Stimulated activated CD8-positive, alpha-beta memory T cell treated with anti-CD3 and anti-CD28 coated beads, Interleukin-12 subunit alpha, Interleukin-12 subunit beta, amount 100 ng/mL, for 24 hours (primary cell): ENCODE measurements around the gene RSAD1.
A peak's percentile ranks its signal among the peaks of the same experiment; 100 is the strongest.

Experiments
- DNase-seq: peaks from one replicate; pipeline ENCODE4 v3.0.0-alpha.2; 2020; ENCODE audit errors: extremely low read depth

The RSAD1 gene

GRCh38 chr17:50495217-50495823 lies 16.7 kb downstream of the RSAD1 start:
- no peak for DNase-seq

DNA sequence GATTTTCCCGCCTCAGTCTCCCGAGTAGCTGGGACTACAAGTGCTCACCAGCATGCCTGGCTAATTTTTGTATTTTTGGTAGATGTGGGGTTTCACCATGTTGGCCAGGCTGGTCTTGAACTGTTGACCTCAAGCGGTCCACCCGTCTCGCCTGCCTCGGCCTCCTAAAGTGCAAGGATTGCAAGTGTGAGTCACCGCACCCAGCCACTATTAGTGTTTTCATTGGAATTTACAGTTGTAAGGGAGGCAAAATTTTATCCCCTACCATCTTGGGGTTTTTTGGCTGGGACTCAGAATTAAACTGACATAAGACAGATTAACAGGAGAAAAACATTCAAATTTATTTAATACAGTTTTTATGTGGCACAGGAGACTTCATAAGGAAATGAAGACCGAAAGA lies 17.3 kb downstream of the RSAD1 start:
- DNase-seq, result no peak

GRCh38 chr17:50498021-50498874 lies 19.6 kb downstream of the RSAD1 start:
- no peak for DNase-seq

GRCh38 chr17:50499270-50499669 lies 20.6 kb downstream of the RSAD1 start:
- DNase-seq, result no peak

DNA sequence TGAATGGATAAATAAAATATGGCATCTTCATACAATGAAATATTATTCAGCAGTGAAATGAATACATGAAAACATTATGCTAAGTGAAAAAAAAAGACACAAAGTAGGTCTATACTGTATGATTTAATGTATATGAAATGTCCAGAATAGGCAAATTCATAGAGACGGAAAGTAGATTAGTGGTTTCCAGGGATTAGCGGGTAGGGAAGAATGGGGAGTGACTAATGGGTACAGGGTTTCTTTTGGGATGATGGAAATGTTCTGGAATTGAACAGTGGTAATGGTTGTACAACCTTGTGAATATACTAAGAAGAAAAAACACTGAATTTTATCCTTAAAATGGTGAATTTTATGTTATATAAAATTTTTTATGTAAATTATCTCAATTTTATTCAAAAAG lies 21.1 kb downstream of the RSAD1 start:
- DNase-seq, result no peak

DNA sequence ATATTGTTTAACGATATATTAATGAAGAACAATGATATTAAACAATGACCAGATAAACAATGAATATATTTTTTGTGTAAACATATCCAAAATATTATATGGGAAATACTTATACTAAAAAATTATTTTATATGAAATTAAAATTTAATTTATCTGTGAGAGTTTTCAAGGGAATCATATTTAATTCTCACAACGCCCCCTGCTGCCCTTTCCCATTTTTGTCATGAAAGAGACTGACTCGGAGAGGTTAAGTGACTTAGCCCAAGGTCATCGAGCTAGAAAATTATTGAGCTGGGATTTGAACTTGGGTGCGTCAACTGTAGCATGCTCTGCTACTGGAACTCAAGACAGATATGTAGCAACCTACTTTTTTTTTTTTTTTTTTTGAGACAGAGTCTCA lies 22.4 kb downstream of the RSAD1 start:
- DNase-seq, result no peak

GRCh38 chr17:50502301-50502990 lies 23.8 kb downstream of the RSAD1 start:
- DNase-seq, result no peak

- no peak for DNase-seq
These were observed 27.0 kb downstream of the RSAD1 start for GRCh38 chr17:50505591-50506130.

- no peak for DNase-seq
These were observed 27.6 kb downstream of the RSAD1 start for GRCh38 chr17:50506298-50506697.

GRCh38 chr17:50507871-50508572 lies 29.4 kb downstream of the RSAD1 start, which contains the start of gene MYCBPAP:
TSS of gene MYCBPAP (plus strand) at chr17:50508439. CDS start at chr17:50508675, 236 bp downstream.
- peak; percentile 55 for DNase-seq

DNA sequence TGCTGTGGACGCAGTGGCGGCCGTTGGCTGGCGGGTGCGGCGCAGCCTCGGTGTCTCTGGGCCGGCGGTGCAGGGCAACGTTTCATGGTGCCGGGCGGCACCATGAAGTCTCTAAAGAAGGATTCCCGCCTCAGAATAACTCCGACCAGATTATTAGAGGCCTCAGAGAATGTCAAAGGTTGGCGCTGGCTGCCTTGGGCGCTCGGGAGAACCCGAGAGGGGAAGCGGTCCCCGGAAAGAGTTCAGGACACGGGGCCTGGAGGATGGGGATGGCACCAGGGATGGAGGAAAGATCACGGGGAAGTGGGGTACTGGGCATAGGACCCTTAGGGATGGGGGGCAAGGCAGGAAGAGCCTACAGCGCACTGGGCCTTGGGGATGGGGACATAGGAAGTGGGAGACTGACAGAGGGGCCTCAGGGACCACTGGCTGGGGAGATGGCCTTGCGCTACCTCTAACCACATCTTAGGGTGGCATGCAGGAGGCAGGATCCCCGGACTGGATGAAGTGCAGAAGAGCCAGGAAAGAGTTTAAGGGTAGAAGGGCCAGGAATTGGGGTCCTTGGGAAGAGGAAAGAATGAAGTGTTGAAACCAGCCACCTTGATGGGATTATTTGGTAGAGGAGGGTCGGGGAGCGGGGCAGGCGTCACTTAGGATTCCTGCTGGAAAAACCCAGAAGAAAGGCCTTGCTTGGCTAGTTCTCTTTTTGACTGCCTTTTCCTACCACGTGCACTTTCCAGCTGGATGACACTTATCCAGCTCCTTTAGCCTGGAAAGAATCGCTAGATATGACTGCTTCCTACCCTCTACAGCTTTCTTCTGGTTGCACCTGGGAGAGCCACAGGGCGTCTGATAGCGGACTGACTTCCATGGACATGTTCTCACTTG lies 30.2 kb downstream of the RSAD1 start:
- no peak for DNase-seq

- no peak for DNase-seq
These were observed 32.4 kb downstream of the RSAD1 start for GRCh38 chr17:50511058-50511457.

GRCh38 chr17:50513495-50513894 lies 34.8 kb downstream of the RSAD1 start:
- no peak for DNase-seq

DNA sequence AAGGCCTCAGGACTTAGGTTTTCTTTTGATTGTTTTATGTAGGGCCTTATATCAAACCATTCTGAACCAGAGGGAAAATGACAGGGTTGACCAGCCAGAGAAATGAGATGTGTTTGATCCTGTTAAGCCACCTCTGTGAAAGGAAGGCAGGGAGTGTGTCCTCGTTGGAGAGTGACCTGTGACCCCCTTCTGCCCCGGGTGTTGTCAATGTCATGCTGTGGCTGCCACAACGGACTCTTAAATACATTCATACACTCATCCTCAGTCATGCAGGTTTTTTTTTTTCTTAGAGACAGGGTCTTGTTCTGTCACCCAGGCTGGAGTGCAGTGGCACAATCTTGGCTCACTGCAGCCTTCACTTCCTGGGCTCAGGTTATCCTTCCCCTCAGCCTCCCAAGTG lies 35.7 kb downstream of the RSAD1 start:
- DNase-seq, result no peak

GRCh38 chr17:50514936-50515702 lies 36.5 kb downstream of the RSAD1 start:
- DNase-seq, result no peak

DNA sequence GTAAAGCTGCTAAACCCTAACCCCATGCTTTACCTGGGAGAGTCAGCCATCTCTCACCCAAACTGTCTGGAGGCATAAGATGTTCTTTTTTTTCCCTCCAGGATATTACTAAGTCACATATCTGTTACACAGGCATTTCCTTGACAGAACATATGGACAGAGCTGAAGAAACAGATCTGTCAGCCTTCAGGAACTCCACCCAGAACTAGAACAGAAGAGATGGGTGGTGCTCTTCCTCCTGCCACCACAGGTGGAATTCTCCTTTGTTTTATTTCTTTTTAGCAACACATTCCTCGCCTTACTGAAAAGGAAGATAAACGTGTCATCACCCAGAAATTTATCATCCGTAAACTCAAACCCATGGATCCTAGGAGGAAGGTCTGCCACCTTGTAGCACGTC lies 38.4 kb downstream of the RSAD1 start:
- DNase-seq, result no peak

DNA sequence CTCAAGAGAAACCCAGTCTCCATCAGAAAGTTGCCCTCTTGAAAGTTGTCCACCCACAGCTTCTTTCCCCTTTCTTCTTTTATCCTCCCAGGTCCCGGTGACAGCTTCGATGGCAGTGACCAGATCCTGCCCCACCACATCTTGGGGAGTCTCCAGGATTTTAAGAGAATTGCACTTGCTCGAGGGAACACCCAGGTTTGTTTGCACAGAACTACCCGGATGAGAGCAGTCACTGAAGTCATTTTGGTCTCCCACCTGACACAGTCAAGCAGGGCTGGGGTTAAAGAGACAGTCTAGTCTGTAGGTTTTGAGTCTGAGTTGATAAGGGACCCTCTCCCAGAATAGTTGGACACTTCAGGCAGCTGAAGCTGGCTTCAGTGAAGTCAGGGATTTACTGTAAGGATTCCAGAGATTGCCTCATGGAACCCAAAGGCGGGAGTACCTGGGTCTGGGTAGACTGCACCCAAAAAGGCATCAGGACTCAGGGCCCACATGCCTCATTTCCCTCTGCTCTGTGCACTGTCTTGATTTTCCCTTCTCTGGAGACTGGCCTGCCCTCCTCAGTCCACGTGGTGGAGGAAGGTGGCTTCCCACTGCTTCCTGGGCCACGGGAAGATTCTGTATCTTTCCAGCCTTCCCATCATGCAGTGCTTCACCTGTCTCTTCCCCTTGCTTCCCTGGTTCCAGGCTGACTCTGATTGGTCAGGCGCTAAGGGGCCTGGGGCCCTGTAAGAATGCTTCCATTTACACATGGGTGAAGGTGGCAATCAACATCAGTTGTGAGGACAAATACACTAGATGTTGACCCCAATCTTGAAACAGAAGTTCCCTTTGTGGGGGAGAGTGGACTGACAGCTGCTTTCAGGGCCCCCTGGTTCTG lies 39.1 kb downstream of the RSAD1 start:
- no peak for DNase-seq

- no peak for DNase-seq
These were observed 39.8 kb downstream of the RSAD1 start for GRCh38 chr17:50518384-50519023.
